HL-60 (cell line): Measurements from ENCODE around the gene PRRX2.

Experiments
- CTCF ChIP-seq: IDR thresholded peaks from one replicate; pipeline ENCODE4 v1.5.1; 2011; ENCODE audit warnings: low read length, control low read depth, inconsistent platforms; ENCODE audit not compliant: insufficient read depth
- GABPA ChIP-seq: IDR thresholded peaks from 2 replicates; pipeline ENCODE4 v1.6.1; 2012; ENCODE audit warnings: low read depth
- POLR2AphosphoS5 ChIP-seq: IDR thresholded peaks from 2 replicates; pipeline ENCODE4 v1.6.1; 2012; ENCODE audit warnings: low read depth
- REST ChIP-seq: IDR thresholded peaks from 2 replicates; pipeline ENCODE4 v1.6.1; 2012; ENCODE audit warnings: low read depth; ENCODE audit not compliant: insufficient replicate concordance
- SPI1 ChIP-seq: IDR thresholded peaks from 2 replicates; pipeline ENCODE4 v1.6.1; 2012; ENCODE audit warnings: low read depth, mild to moderate bottlenecking, borderline replicate concordance

- TF ChIP-seq CTCF (no peak), POLR2AphosphoS5 (no peak), SPI1 (no peak), REST (no peak), GABPA (no peak)
These were observed 36.1 kb downstream of the PRRX2 start for GRCh38 chr9:129701549-129701948.
